ENCODE results near the gene PHRF1. TPM values are rescaled to one million over a fixed set of nuclear protein-coding genes. Genes with fewer than 3 reads are reported as not detected.

PHRF1 gene
- total RNA-seq, 3 donors from 2014 or later (not counting 1 experiment from before 2014, with no cell fraction given) = 46.1 to 52.0 (median 46.9) TPM

GRCh38 chr11:531919-532526, 44.2 kb upstream of the PHRF1 start:
- Mint-ChIP-seq H3K9me3 (no peaks in the 10 kb centered on the region), H3K27me3 (ENCODE audit: low read depth in 2 of 2) (no peaks in the 10 kb centered on the region), H3K36me3 (no peaks in the 10 kb centered on the region), H3K4me1 (peaks cover 0 to 13% of the 10 kb centered on the region in 2 donors), H3K27ac (no peak overlapping the region), H3K4me3 (peak overlapping the region; percentile 53)
- H3K27me3 ChIP-seq (ENCODE audit: control insufficient read depth, insufficient read depth, low read length) = no peaks in the 10 kb centered on the region
- peaks cover 21% of the 10 kb centered on the region for H3K4me1 ChIP-seq (ENCODE audit: control insufficient read depth, insufficient read depth, low read length)
- intact Hi-C loops (cut with micrococcal nuclease) = no loop called here
- DNase-seq = no peak
- WGBS (ENCODE audit: insufficient coverage) = 92% methylated on average over 18 of the region's 18 CpGs
- H3K36me3 ChIP-seq (ENCODE audit: control insufficient read depth, insufficient read depth, low read length) = peaks cover 11% of the 10 kb centered on the region
- H3K27ac ChIP-seq (ENCODE audit: low read length) = no peak overlapping the region
- H3K4me3 ChIP-seq (ENCODE audit: low read length) = no peak overlapping the region
- no peak for TF ChIP-seq CTCF (IDR thresholded peaks at IDR 0.05)
- no peaks in the 10 kb centered on the region for H3K9me3 ChIP-seq (ENCODE audit: control insufficient read depth, insufficient read depth, low read length)
- no peak for ATAC-seq

GRCh38 chr11:532527-532985, 43.7 kb upstream of the PHRF1 start:
- no peak for ATAC-seq

GRCh38 chr11:532986-533585, 43.2 kb upstream of the PHRF1 start:
- H3K27me3 Mint-ChIP-seq (ENCODE audit: low read depth in 2 of 2) = no peaks in the 10 kb centered on the region
- intact Hi-C loops (cut with micrococcal nuclease) = no loop called here
- no peaks in the 10 kb centered on the region for H3K36me3 Mint-ChIP-seq
- DNase-seq (no peak), ATAC-seq (no peak)
- H3K9me3 Mint-ChIP-seq = no peaks in the 10 kb centered on the region
- no peak overlapping the region for H3K27ac ChIP-seq (ENCODE audit: low read length)
- peaks cover 11% of the 10 kb centered on the region for H3K36me3 ChIP-seq (ENCODE audit: control insufficient read depth, insufficient read depth, low read length)
- H3K4me1 ChIP-seq (ENCODE audit: control insufficient read depth, insufficient read depth, low read length) = peaks cover 31% of the 10 kb centered on the region
- peaks cover 0 to 24% of the 10 kb centered on the region in 2 donors for H3K4me1 Mint-ChIP-seq
- H3K4me3 ChIP-seq (ENCODE audit: low read length) = no peak overlapping the region
- no peaks in the 10 kb centered on the region for H3K27me3 ChIP-seq (ENCODE audit: control insufficient read depth, insufficient read depth, low read length)
- no peak overlapping the region for H3K27ac Mint-ChIP-seq
- TF ChIP-seq CTCF (IDR thresholded peaks at IDR 0.05) = no peak
- whole genome bisulfite sequencing (ENCODE audit: insufficient coverage) = 97% methylated on average over 33 of the region's 33 CpGs
- H3K9me3 ChIP-seq (ENCODE audit: control insufficient read depth, insufficient read depth, low read length) = no peaks in the 10 kb centered on the region
- H3K4me3 Mint-ChIP-seq = no peak overlapping the region

More at GRCh38 chr11:532527-532985, 43.7 kb upstream of the PHRF1 start:
- no peaks in the 10 kb centered on the region for H3K27me3 ChIP-seq (ENCODE audit: control insufficient read depth, insufficient read depth, low read length)
- H3K27ac ChIP-seq (ENCODE audit: low read length) = no peak overlapping the region
- no peaks in the 10 kb centered on the region for H3K9me3 ChIP-seq (ENCODE audit: control insufficient read depth, insufficient read depth, low read length)
- Mint-ChIP-seq H3K9me3 (no peaks in the 10 kb centered on the region), H3K4me1 (peaks cover 0 to 18% of the 10 kb centered on the region in 2 donors), H3K27me3 (ENCODE audit: low read depth in 2 of 2) (no peaks in the 10 kb centered on the region), H3K4me3 (no peak overlapping the region), H3K36me3 (no peaks in the 10 kb centered on the region), H3K27ac (no peak overlapping the region)
- H3K36me3 ChIP-seq (ENCODE audit: control insufficient read depth, insufficient read depth, low read length) = peaks cover 11% of the 10 kb centered on the region
- peaks cover 26% of the 10 kb centered on the region for H3K4me1 ChIP-seq (ENCODE audit: control insufficient read depth, insufficient read depth, low read length)
- no peak for TF ChIP-seq CTCF (IDR thresholded peaks at IDR 0.05)
- intact Hi-C loops (cut with micrococcal nuclease) = no loop called here
- no peak for DNase-seq
- no peak overlapping the region for H3K4me3 ChIP-seq (ENCODE audit: low read length)
- 95% methylated on average over 23 of the region's 23 CpGs for WGBS (ENCODE audit: insufficient coverage)

Data from natural killer cell (primary cell).